ENCODE data around the gene MARVELD1. TPM values are rescaled to one million over a fixed set of nuclear protein-coding genes. Genes with fewer than 3 reads are reported as not detected.

The MARVELD1 gene
- total RNA-seq, 1 donor = 64.3 TPM

DNA sequence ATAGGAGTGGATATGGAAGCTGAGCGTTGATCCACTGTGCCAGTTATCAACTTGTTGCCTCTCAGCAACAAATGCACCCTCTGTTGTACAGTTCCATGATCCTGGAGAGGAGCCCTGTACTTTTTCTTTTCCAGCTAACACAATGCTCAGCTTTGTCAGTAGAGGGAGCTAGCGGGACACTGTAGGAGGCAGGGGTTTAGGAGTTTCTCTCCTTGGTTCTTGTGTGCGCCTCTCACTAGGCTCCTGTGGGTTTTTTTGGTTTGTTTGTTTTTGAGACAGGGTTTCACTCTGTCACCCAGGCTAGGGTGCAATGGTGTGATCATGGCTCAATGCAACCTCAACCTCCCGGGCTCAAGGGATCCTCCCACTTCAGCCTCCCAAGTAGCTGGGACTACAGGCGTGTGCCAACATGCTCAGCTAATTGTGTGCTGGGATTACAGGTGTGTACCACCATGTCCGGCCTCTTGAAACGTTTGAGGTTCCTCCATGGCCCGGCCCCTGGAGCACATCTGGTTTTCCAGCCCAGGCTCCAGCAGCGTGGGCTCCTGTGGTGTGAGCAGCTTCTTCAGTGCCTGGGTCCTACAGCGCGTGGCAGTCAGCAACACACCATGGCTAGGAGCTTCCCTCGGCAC lies 12.0 kb upstream of the MARVELD1 start:
- no peak overlapping the region for H3K4me3 ChIP-seq (ENCODE audit: low read depth, low read length)
- TF ChIP-seq CTCF (IDR thresholded peaks at IDR 0.05; ENCODE audit: insufficient read depth, low read length) = peak; percentile 99
- DNase-seq (ENCODE audit: low read depth) = peak; percentile 90

- no peak for DNase-seq (ENCODE audit: low read depth)
- TF ChIP-seq CTCF (IDR thresholded peaks at IDR 0.05; ENCODE audit: insufficient read depth, low read length) = no peak
- no peak overlapping the region for H3K4me3 ChIP-seq (ENCODE audit: low read depth, low read length)
These were observed 10.0 kb upstream of the MARVELD1 start for GRCh38 chr10:97703398-97704067.

DNA sequence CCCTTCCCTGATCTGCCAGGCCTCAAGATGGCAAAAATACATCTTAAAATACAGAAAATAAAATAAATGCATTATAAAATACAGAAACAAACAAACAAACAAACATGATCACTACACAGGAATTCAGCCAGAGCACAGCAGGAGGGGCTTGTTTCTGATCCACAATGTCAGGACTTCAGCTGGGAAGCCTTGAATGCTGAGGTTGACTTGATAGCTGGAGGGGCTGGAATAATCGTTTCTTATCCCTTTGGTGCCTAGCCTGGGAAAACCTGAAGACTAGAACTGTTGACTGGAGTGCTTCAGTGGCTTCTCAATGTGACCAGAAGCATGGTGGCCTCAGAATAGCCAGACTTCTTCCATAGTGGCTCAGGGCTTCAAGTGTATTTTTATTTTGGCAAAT lies 9.2 kb upstream of the MARVELD1 start:
- no peak for TF ChIP-seq CTCF (IDR thresholded peaks at IDR 0.05; ENCODE audit: insufficient read depth, low read length)
- no peak for DNase-seq (ENCODE audit: low read depth)
- no peak overlapping the region for H3K4me3 ChIP-seq (ENCODE audit: low read depth, low read length)

GRCh38 chr10:97705006-97705670 lies 8.4 kb upstream of the MARVELD1 start:
- no peak for TF ChIP-seq CTCF (IDR thresholded peaks at IDR 0.05; ENCODE audit: insufficient read depth, low read length)
- DNase-seq (ENCODE audit: low read depth) = no peak
- no peak overlapping the region for H3K4me3 ChIP-seq (ENCODE audit: low read depth, low read length)

DNA sequence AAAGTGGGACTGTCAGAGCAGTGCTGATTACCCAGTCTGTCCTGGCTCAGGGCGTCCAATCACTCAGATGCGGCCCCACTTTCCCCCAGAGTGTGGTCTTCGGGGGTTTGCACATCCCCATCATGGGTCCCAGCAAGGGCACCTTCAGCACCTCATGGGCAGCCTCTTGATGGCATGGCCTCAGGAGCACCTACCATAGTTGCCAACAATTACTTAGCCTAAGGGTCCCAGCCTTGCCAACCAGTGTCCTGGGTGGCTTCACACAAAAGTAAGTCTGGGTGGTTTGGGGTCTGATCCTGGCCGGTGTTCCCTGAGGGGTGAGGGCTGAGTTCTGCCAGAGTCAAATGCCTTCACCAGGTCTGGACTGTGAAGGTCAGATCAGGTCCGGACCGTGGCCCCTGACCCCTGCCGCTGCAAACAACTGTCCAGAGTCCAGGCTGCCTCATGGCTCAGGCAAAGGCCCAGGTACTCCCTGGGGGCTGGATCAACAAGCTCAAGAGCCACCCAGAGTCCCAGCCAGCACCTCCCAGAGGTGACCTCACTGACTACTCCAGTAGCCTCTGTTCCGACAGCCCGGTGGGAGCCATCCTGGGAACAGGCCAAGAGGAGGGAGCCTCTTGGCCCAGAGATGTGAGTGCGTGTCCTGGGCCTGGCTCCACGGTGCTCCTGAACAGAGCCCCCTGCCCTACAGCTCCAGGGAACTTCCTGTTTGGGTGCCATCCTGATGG lies 6.2 kb upstream of the MARVELD1 start:
- H3K4me3 ChIP-seq (ENCODE audit: low read depth, low read length) = no peak overlapping the region
- no peak for TF ChIP-seq CTCF (IDR thresholded peaks at IDR 0.05; ENCODE audit: insufficient read depth, low read length)
- DNase-seq (ENCODE audit: low read depth) = no peak

GRCh38 chr10:97708167-97708566 lies 5.4 kb upstream of the MARVELD1 start:
- H3K4me3 ChIP-seq (ENCODE audit: low read depth, low read length) = no peak overlapping the region
- no peak for TF ChIP-seq CTCF (IDR thresholded peaks at IDR 0.05; ENCODE audit: insufficient read depth, low read length)
- no peak for DNase-seq (ENCODE audit: low read depth)
